ENCODE measurements around the gene RREB1.

RREB1 gene

GRCh38 chr6:7115543-7116231 is 7.9 kb downstream of the RREB1 start:
- Mint-ChIP-seq H3K27ac (peak overlapping the region; percentile 77), H3K9me3 (no peaks in the 10 kb centered on the region), H3K4me3 (peak overlapping the region; percentile 20), H3K4me1 (peaks cover 76% of the 10 kb centered on the region), H3K27me3 (ENCODE audit: low read depth, poor library complexity) (peaks cover 2% of the 10 kb centered on the region), H3K36me3 (ENCODE audit: low read depth) (peaks cover 14% of the 10 kb centered on the region)
- no peak for DNase-seq
- TF ChIP-seq CTCF (IDR thresholded peaks at IDR 0.05), result no peak

- Mint-ChIP-seq H3K27me3 (ENCODE audit: low read depth, poor library complexity) (peaks cover 2% of the 10 kb centered on the region), H3K4me3 (no peak overlapping the region), H3K4me1 (peaks cover 45% of the 10 kb centered on the region), H3K27ac (peak overlapping the region; percentile 49), H3K9me3 (peaks cover 4% of the 10 kb centered on the region), H3K36me3 (ENCODE audit: low read depth) (peaks cover 40% of the 10 kb centered on the region)
- no peak for DNase-seq
- TF ChIP-seq CTCF (IDR thresholded peaks at IDR 0.05), result no peak
Observed at GRCh38 chr6:7119272-7119801, 11.6 kb downstream of the RREB1 start.

- H3K9me3 Mint-ChIP-seq, result peaks cover 4% of the 10 kb centered on the region
- H3K36me3 Mint-ChIP-seq (ENCODE audit: low read depth), result peaks cover 57% of the 10 kb centered on the region
- DNase-seq, result no peak
- H3K4me3 Mint-ChIP-seq, result no peak overlapping the region
- TF ChIP-seq CTCF (IDR thresholded peaks at IDR 0.05), result no peak
- H3K27me3 Mint-ChIP-seq (ENCODE audit: low read depth, poor library complexity), result peaks cover 6% of the 10 kb centered on the region
- peak overlapping the region; percentile 32 for H3K27ac Mint-ChIP-seq
- peaks cover 44% of the 10 kb centered on the region for H3K4me1 Mint-ChIP-seq
Observed at GRCh38 chr6:7121700-7122241, 14.0 kb downstream of the RREB1 start.

GRCh38 chr6:7122684-7123083 is 14.9 kb downstream of the RREB1 start:
- peaks cover 6% of the 10 kb centered on the region for H3K27me3 Mint-ChIP-seq (ENCODE audit: low read depth, poor library complexity)
- TF ChIP-seq CTCF (IDR thresholded peaks at IDR 0.05), result no peak
- peaks cover 53% of the 10 kb centered on the region for H3K4me1 Mint-ChIP-seq
- DNase-seq, result no peak
- H3K4me3 Mint-ChIP-seq, result no peak overlapping the region
- H3K9me3 Mint-ChIP-seq, result peaks cover 4% of the 10 kb centered on the region
- no peak overlapping the region for H3K27ac Mint-ChIP-seq
- peaks cover 66% of the 10 kb centered on the region for H3K36me3 Mint-ChIP-seq (ENCODE audit: low read depth)

GRCh38 chr6:7124114-7124513 is 16.4 kb downstream of the RREB1 start:
- Mint-ChIP-seq H3K9me3 (peaks cover 4% of the 10 kb centered on the region), H3K27me3 (ENCODE audit: low read depth, poor library complexity) (peaks cover 6% of the 10 kb centered on the region), H3K36me3 (ENCODE audit: low read depth) (peaks cover 73% of the 10 kb centered on the region), H3K4me1 (peaks cover 55% of the 10 kb centered on the region), H3K27ac (no peak overlapping the region), H3K4me3 (no peak overlapping the region)
- DNase-seq, result no peak
- TF ChIP-seq CTCF (IDR thresholded peaks at IDR 0.05), result no peak

GRCh38 chr6:7124636-7125035 is 16.9 kb downstream of the RREB1 start:
- no peak for DNase-seq
- Mint-ChIP-seq H3K36me3 (ENCODE audit: low read depth) (peaks cover 67% of the 10 kb centered on the region), H3K9me3 (peaks cover 4% of the 10 kb centered on the region), H3K4me3 (no peak overlapping the region), H3K4me1 (peaks cover 51% of the 10 kb centered on the region), H3K27ac (peak overlapping the region; percentile 2), H3K27me3 (ENCODE audit: low read depth, poor library complexity) (peaks cover 6% of the 10 kb centered on the region)
- no peak for TF ChIP-seq CTCF (IDR thresholded peaks at IDR 0.05)

Measured in nephron progenitor cell (in vitro differentiated cells).